ENCODE data around the gene PHLDB2.

DNA sequence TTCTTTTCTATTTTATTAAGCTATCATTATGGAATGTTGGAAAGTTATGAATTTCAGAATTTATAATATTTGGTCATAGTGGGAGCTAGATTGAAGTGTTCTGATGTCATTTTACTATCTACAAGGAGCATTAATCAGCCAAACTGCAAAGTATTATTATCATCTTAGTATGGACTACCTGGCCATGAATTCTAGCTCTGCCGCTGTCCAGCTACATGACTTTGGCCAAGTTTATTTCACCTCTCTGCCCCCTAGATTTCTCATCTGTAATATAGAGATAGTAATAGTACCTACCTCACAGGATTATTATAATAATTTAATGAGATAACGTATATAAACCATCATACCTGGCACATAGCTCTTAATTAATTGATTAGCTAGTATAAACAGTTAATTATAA, 92.0 kb downstream of the PHLDB2 start:
- TF ChIP-seq POLR2AphosphoS5 (IDR thresholded peaks at IDR 0.05), result no peak
- TF ChIP-seq, protein P1, sequence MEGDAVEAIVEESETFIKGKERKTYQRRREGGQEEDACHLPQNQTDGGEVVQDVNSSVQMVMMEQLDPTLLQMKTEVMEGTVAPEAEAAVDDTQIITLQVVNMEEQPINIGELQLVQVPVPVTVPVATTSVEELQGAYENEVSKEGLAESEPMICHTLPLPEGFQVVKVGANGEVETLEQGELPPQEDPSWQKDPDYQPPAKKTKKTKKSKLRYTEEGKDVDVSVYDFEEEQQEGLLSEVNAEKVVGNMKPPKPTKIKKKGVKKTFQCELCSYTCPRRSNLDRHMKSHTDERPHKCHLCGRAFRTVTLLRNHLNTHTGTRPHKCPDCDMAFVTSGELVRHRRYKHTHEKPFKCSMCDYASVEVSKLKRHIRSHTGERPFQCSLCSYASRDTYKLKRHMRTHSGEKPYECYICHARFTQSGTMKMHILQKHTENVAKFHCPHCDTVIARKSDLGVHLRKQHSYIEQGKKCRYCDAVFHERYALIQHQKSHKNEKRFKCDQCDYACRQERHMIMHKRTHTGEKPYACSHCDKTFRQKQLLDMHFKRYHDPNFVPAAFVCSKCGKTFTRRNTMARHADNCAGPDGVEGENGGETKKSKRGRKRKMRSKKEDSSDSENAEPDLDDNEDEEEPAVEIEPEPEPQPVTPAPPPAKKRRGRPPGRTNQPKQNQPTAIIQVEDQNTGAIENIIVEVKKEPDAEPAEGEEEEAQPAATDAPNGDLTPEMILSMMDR (IDR thresholded peaks at IDR 0.05), result no peak

All from esophagus muscularis mucosa (tissue), 3 donors.